Activated CD8-positive, alpha-beta T cell treated with anti-CD3 and anti-CD28 coated beads, Interleukin-2, amount 10 ng/mL, durations not matched to agents 7 days and 5 days (primary cell): Measurements from ENCODE around the gene SUV39H2. TPM values are rescaled to one million over a fixed set of nuclear protein-coding genes. Genes with fewer than 3 reads are reported as not detected.
"Not testable (repeated sequence)": the region's sequence is repeated elsewhere in the genome, so short reads cannot be mapped to it uniquely, and the experiment has no call there.

Experiments
- ATAC-seq: fragments of 150-1000 bp; cut with Tn5 transposase; one replicate; pipeline ENCODE4 v1.10.0; 2021; ENCODE audit warnings: moderate library complexity
- CTCF ChIA-PET: fragments of 350-600 bp; sonication (Branson Sonifier 250); formaldehyde crosslinking; loops from one replicate; lab custom pipeline; 2021; ENCODE audit warnings: antibody characterized with exemption; lab: Charles Lee
- POLR2A ChIA-PET: fragments of 350-600 bp; sonication (Branson Sonifier 250); formaldehyde crosslinking; loops from one replicate; lab custom pipeline; 2021; ENCODE audit warnings: antibody characterized with exemption; lab: Charles Lee
- DNase-seq: peaks from one replicate; pipeline ENCODE4 v3.0.0-alpha.2; 2020
- H3K27ac Mint-ChIP-seq: one replicate; pipeline ENCODE4 v1.8.0; 2021; ENCODE audit warnings: mild to moderate bottlenecking, mixed read lengths
- H3K27me3 Mint-ChIP-seq: one replicate; pipeline ENCODE4 v1.8.0; 2021; ENCODE audit warnings: low read depth, mixed read lengths
- H3K36me3 Mint-ChIP-seq: one replicate; pipeline ENCODE4 v1.8.0; 2021; ENCODE audit warnings: low read depth, mixed read lengths
- H3K4me1 Mint-ChIP-seq: one replicate; pipeline ENCODE4 v1.8.0; 2021; ENCODE audit warnings: low read depth, mixed read lengths
- H3K4me3 Mint-ChIP-seq: one replicate; pipeline ENCODE4 v1.8.0; 2021; ENCODE audit warnings: mild to moderate bottlenecking, mixed read lengths
- H3K9me3 Mint-ChIP-seq: one replicate; pipeline ENCODE4 v1.8.0; 2022; ENCODE audit warnings: mixed read lengths; ENCODE audit not compliant: insufficient read depth
- total RNA-seq, 2 experiments: library from RNA; stranded (reverse); gene quantifications; one replicate each; pipeline ENCODE4 v1.2.3, GENCODE V29; 2021

Gene SUV39H2
- total RNA-seq, 2 experiments from 2014 or later, result 34.3 to 34.6 TPM

GRCh38 chr10:14879124-14879927 is 660 bp downstream of the SUV39H2 start:
- DNase-seq (peak; percentile 55), ATAC-seq (peak; percentile 35)
- Mint-ChIP-seq H3K4me3 (peak overlapping the region; percentile 91), H3K4me1 (peaks cover 48% of the 10 kb centered on the region), H3K36me3 (peaks cover 40% of the 10 kb centered on the region), H3K9me3 (no peaks in the 10 kb centered on the region), H3K27ac (peak overlapping the region; percentile 92), H3K27me3 (no peaks in the 10 kb centered on the region)
- ChIA-PET CTCF (interaction anchor here (0.9 to 2.7 kb wide), 6 partner anchors 26 to 381 kb away, joined by 3 to 10 read pairs (median 4); partner anchors contain the start of genes CDNF, DCLRE1C, HSPA14 and MSANTD7), POLR2A (interaction anchor here (0.8 to 3.2 kb wide), 7 partner anchors 9 to 291 kb away, joined by 3 to 24 read pairs (median 5); partner anchors contain the start of genes CDNF, DCLRE1C, HSPA14 and MEIG1)

GRCh38 chr10:14879928-14880193 is 1.2 kb downstream of the SUV39H2 start:
- peaks cover 40% of the 10 kb centered on the region for H3K36me3 Mint-ChIP-seq
- H3K9me3 Mint-ChIP-seq, result no peaks in the 10 kb centered on the region
- DNase-seq (no peak), ATAC-seq (no peak)
- peak overlapping the region; percentile 91 for H3K4me3 Mint-ChIP-seq
- POLR2A ChIA-PET, result interaction anchor here (1.8 to 3.2 kb wide), 5 partner anchors 13 to 292 kb away, joined by 4 to 24 read pairs (median 11); partner anchors contain the start of genes CDNF, DCLRE1C, HSPA14 and MEIG1
- peaks cover 48% of the 10 kb centered on the region for H3K4me1 Mint-ChIP-seq
- CTCF ChIA-PET, result interaction anchor here (1.5 to 2.7 kb wide), 2 partner anchors 25 to 74 kb away, joined by 4 to 10 read pairs; partner anchors contain the start of gene DCLRE1C
- H3K27me3 Mint-ChIP-seq, result no peaks in the 10 kb centered on the region
- peak overlapping the region; percentile 92 for H3K27ac Mint-ChIP-seq

GRCh38 chr10:14880229-14880628 is 1.6 kb downstream of the SUV39H2 start:
- CTCF ChIA-PET, result interaction anchor here (1.5 to 2.7 kb wide), 3 partner anchors 20 to 73 kb away, joined by 4 to 10 read pairs (median 5); partner anchors contain the start of gene DCLRE1C
- ATAC-seq, result no peak

GRCh38 chr10:14884082-14884481 is 5.4 kb downstream of the SUV39H2 start:
- Mint-ChIP-seq H3K36me3 (peaks cover 29% of the 10 kb centered on the region), H3K9me3 (no peaks in the 10 kb centered on the region), H3K27me3 (no peaks in the 10 kb centered on the region), H3K27ac (no peak overlapping the region), H3K4me3 (no peak overlapping the region), H3K4me1 (peaks cover 32% of the 10 kb centered on the region)
- ATAC-seq (peak; percentile 38), DNase-seq (no peak)
- ChIA-PET POLR2A (no interaction called here), CTCF (no interaction called here)

More at GRCh38 chr10:14880229-14880628, 1.6 kb downstream of the SUV39H2 start:
- H3K9me3 Mint-ChIP-seq, result no peaks in the 10 kb centered on the region
- DNase-seq, result no peak
- H3K27me3 Mint-ChIP-seq, result no peaks in the 10 kb centered on the region
- POLR2A ChIA-PET, result interaction anchor here (0.5 to 1.2 kb wide), 3 partner anchors 74 to 321 kb away, joined by 3 to 5 read pairs (median 3); partner anchors contain the start of gene DCLRE1C
- H3K27ac Mint-ChIP-seq, result peak overlapping the region; percentile 92
- peaks cover 38% of the 10 kb centered on the region for H3K36me3 Mint-ChIP-seq
- peaks cover 48% of the 10 kb centered on the region for H3K4me1 Mint-ChIP-seq
- peak overlapping the region; percentile 91 for H3K4me3 Mint-ChIP-seq

- ATAC-seq (peak; percentile 44), DNase-seq (no peak)
- no peaks in the 10 kb centered on the region for H3K27me3 Mint-ChIP-seq
- H3K4me1 Mint-ChIP-seq, result peaks cover 12% of the 10 kb centered on the region
- ChIA-PET POLR2A (interaction anchor here (1.2 kb wide), 1 partner anchor 11 kb away, joined by 3 read pairs; the partner anchor contains the start of gene SUV39H2), CTCF (interaction anchor here (1.0 to 3.3 kb wide), 7 partner anchors 8 to 352 kb away, joined by 3 to 21 read pairs (median 4); no protein-coding TSS in a partner anchor)
- H3K27ac Mint-ChIP-seq, result no peak overlapping the region
- H3K4me3 Mint-ChIP-seq, result no peak overlapping the region
- H3K36me3 Mint-ChIP-seq, result peaks cover 23% of the 10 kb centered on the region
- no peaks in the 10 kb centered on the region for H3K9me3 Mint-ChIP-seq
Measured at GRCh38 chr10:14889318-14889717, 10.7 kb downstream of the SUV39H2 start.

GRCh38 chr10:14891151-14891550 is 12.5 kb downstream of the SUV39H2 start:
- peaks cover 26% of the 10 kb centered on the region for H3K36me3 Mint-ChIP-seq
- ChIA-PET CTCF (interaction anchor here (0.6 to 3.3 kb wide), 6 partner anchors 10 to 354 kb away, joined by 3 to 21 read pairs (median 6); partner anchors contain the start of gene SUV39H2), POLR2A (no interaction called here)
- DNase-seq, result no peak
- H3K27ac Mint-ChIP-seq, result no peak overlapping the region
- no peak overlapping the region for H3K4me3 Mint-ChIP-seq
- H3K27me3 Mint-ChIP-seq, result no peaks in the 10 kb centered on the region
- ATAC-seq, result no peak
- H3K4me1 Mint-ChIP-seq, result peaks cover 12% of the 10 kb centered on the region
- H3K9me3 Mint-ChIP-seq, result no peaks in the 10 kb centered on the region

GRCh38 chr10:14904316-14904732 is 25.7 kb downstream of the SUV39H2 start:
- peak; percentile 49 for DNase-seq
- Mint-ChIP-seq H3K9me3 (peaks cover 5% of the 10 kb centered on the region), H3K4me3 (no peak overlapping the region), H3K4me1 (peaks cover 7% of the 10 kb centered on the region), H3K27ac (no peak overlapping the region), H3K27me3 (no peaks in the 10 kb centered on the region), H3K36me3 (peaks cover 61% of the 10 kb centered on the region)
- ChIA-PET POLR2A (interaction anchor here (1.1 kb wide), 1 partner anchor 48 kb away, joined by 3 read pairs; no protein-coding TSS in a partner anchor), CTCF (interaction anchor here (1.0 to 2.7 kb wide), 6 partner anchors 13 to 534 kb away, joined by 3 to 12 read pairs (median 6); no protein-coding TSS in a partner anchor)
- peak; percentile 64 for ATAC-seq

- ChIA-PET CTCF (interaction anchor here (1.0 to 2.7 kb wide), 6 partner anchors 14 to 535 kb away, joined by 3 to 12 read pairs (median 6); no protein-coding TSS in a partner anchor), POLR2A (interaction anchor here (1.1 kb wide), 1 partner anchor 48 kb away, joined by 3 read pairs; no protein-coding TSS in a partner anchor)
- H3K36me3 Mint-ChIP-seq, result peaks cover 62% of the 10 kb centered on the region
- DNase-seq (no peak), ATAC-seq (no peak)
- peaks cover 7% of the 10 kb centered on the region for H3K4me1 Mint-ChIP-seq
- no peak overlapping the region for H3K4me3 Mint-ChIP-seq
- H3K9me3 Mint-ChIP-seq, result peaks cover 5% of the 10 kb centered on the region
- H3K27me3 Mint-ChIP-seq, result no peaks in the 10 kb centered on the region
- no peak overlapping the region for H3K27ac Mint-ChIP-seq
Measured at GRCh38 chr10:14904864-14905263, 26.2 kb downstream of the SUV39H2 start.

- CTCF ChIA-PET, result interaction anchor here (1.0 to 2.7 kb wide), 4 partner anchors 15 to 362 kb away, joined by 3 to 12 read pairs (median 8); no protein-coding TSS in a partner anchor
- POLR2A ChIA-PET, result no interaction called here
- H3K27me3 Mint-ChIP-seq, result no peaks in the 10 kb centered on the region
- peaks cover 67% of the 10 kb centered on the region for H3K36me3 Mint-ChIP-seq
- DNase-seq (no peak), ATAC-seq (no peak)
- H3K4me3 Mint-ChIP-seq, result no peak overlapping the region
- H3K4me1 Mint-ChIP-seq, result peaks cover 9% of the 10 kb centered on the region
- peak overlapping the region; percentile 44 for H3K27ac Mint-ChIP-seq
- peaks cover 5% of the 10 kb centered on the region for H3K9me3 Mint-ChIP-seq
Measured at GRCh38 chr10:14905890-14906289, 27.2 kb downstream of the SUV39H2 start.

GRCh38 chr10:14906765-14907164 is 28.1 kb downstream of the SUV39H2 start:
- Mint-ChIP-seq H3K4me3 (no peak overlapping the region), H3K9me3 (peaks cover 5% of the 10 kb centered on the region), H3K27ac (no peak overlapping the region), H3K36me3 (peaks cover 74% of the 10 kb centered on the region), H3K4me1 (peaks cover 9% of the 10 kb centered on the region), H3K27me3 (no peaks in the 10 kb centered on the region)
- CTCF ChIA-PET, result no interaction called here
- ATAC-seq, result no peak
- POLR2A ChIA-PET, result no interaction called here
- DNase-seq, result no peak

- CTCF ChIA-PET, POLR2A ChIA-PET, ATAC-seq, H3K4me3 Mint-ChIP-seq, H3K9me3 Mint-ChIP-seq, H3K4me1 Mint-ChIP-seq, DNase-seq, H3K27ac Mint-ChIP-seq, H3K27me3 Mint-ChIP-seq: not testable (repeated sequence)
- H3K36me3 Mint-ChIP-seq, result peaks cover 79% of the 10 kb centered on the region
Measured at GRCh38 chr10:14907591-14907990, 28.9 kb downstream of the SUV39H2 start.
